G401 (cell line): ENCODE measurements around the gene OGDH. TPM values are rescaled to one million over a fixed set of nuclear protein-coding genes. Genes with fewer than 3 reads are reported as not detected.

Experiments
- DNase-seq: peaks from one replicate; pipeline ENCODE4 v3.0.0-alpha.2; 2015; ENCODE audit warnings: low spot score
- in situ Hi-C: cut with HindIII; loops from 2 replicates; pipeline ENCODE4 v1.10.0; 2016; ENCODE audit warnings: low sequenced_read_pairs, mixed read lengths
- total RNA-seq: library from RNA; depleted of rRNA; stranded (reverse); fragments of >200 nt; shearing (Covaris generic); gene quantifications from 2 replicates; pipeline ENCODE4 v1.2.3, GENCODE V29; 2014

OGDH gene
- total RNA-seq, 1 experiment from 2014 or later = 78.8 TPM

- in situ Hi-C loops = no loop called here
- DNase-seq = peak; percentile 69
Measured at GRCh38 chr7:44633254-44634186, 27.1 kb downstream of the OGDH start.

- no peak for DNase-seq
- in situ Hi-C loops = no loop called here
Measured at GRCh38 chr7:44634187-44634838, 27.9 kb downstream of the OGDH start.

- in situ Hi-C loops = no loop called here
- no peak for DNase-seq
Measured at GRCh38 chr7:44634839-44635591, 28.6 kb downstream of the OGDH start.

GRCh38 chr7:44636041-44636584 is 29.7 kb downstream of the OGDH start:
- in situ Hi-C loops = no loop called here
- DNase-seq = no peak

- in situ Hi-C loops = no loop called here
Measured at GRCh38 chr7:44636926-44637325, 30.5 kb downstream of the OGDH start.

GRCh38 chr7:44637788-44638594 is 31.6 kb downstream of the OGDH start:
- no peak for DNase-seq
- in situ Hi-C loops = no loop called here

More at GRCh38 chr7:44636926-44637325, 30.5 kb downstream of the OGDH start:
- no peak for DNase-seq

GRCh38 chr7:44638611-44639557 is 32.5 kb downstream of the OGDH start:
- in situ Hi-C loops = no loop called here
- no peak for DNase-seq

- in situ Hi-C loops = no loop called here
Measured at GRCh38 chr7:44639671-44640321, 33.4 kb downstream of the OGDH start.

GRCh38 chr7:44643206-44643605 is 36.8 kb downstream of the OGDH start:
- in situ Hi-C loops = no loop called here
- no peak for DNase-seq

More at GRCh38 chr7:44639671-44640321, 33.4 kb downstream of the OGDH start:
- DNase-seq = peak; percentile 77

GRCh38 chr7:44645254-44645653 is 38.8 kb downstream of the OGDH start:
- in situ Hi-C loops = no loop called here

GRCh38 chr7:44645696-44646095 is 39.3 kb downstream of the OGDH start:
- DNase-seq = no peak
- in situ Hi-C loops = no loop called here

More at GRCh38 chr7:44645254-44645653, 38.8 kb downstream of the OGDH start:
- no peak for DNase-seq

GRCh38 chr7:44646176-44646920 is 39.9 kb downstream of the OGDH start:
- DNase-seq = no peak
- in situ Hi-C loops = no loop called here

- in situ Hi-C loops = no loop called here
Measured at GRCh38 chr7:44646921-44647636, 40.7 kb downstream of the OGDH start.

GRCh38 chr7:44647981-44648714 is 41.7 kb downstream of the OGDH start:
- no peak for DNase-seq
- in situ Hi-C loops = no loop called here

More at GRCh38 chr7:44646921-44647636, 40.7 kb downstream of the OGDH start:
- no peak for DNase-seq

- in situ Hi-C loops = no loop called here
- DNase-seq = no peak
Measured at GRCh38 chr7:44650242-44650641, 43.8 kb downstream of the OGDH start.
